ENCODE results near the gene TRIM49D2.
"Not testable (repeated sequence)": the region's sequence is repeated elsewhere in the genome, so short reads cannot be mapped to it uniquely, and the experiment has no call there.

The TRIM49D2 gene

GRCh38 chr11:89923764-89924163 lies at the start of gene TRIM49D2:
TRIM49D2 (plus strand) TSS chr11:89924064; CDS start chr11:89926762, 2,698 bp downstream.
- DNase-seq (ENCODE audit: low read depth in 1 of 2, low spot score in 1 of 2): not testable (repeated sequence)

DNA sequence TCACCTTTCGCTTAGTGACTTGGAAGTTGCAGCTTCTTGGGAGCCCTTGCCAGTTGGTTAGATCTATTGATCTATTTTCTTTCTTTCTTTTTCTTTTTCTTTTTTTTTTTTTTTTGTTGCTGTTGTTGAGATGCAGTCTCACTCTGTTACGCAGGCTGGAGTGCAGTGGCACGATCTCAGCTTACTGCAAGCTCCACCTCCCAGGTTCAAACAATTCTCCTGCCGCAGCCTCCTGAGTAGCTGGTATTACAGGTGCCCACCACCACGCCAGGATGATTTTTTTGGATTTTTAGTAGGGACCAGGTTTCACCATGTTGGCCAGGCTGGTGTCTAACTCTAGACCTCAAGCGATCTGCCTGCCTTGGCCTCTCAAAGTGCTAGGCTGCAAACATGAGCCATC lies 46.4 kb upstream of the TRIM49D2 start:
- not testable (repeated sequence) for DNase-seq (ENCODE audit: low read depth in 1 of 2, low spot score in 1 of 2)

DNA sequence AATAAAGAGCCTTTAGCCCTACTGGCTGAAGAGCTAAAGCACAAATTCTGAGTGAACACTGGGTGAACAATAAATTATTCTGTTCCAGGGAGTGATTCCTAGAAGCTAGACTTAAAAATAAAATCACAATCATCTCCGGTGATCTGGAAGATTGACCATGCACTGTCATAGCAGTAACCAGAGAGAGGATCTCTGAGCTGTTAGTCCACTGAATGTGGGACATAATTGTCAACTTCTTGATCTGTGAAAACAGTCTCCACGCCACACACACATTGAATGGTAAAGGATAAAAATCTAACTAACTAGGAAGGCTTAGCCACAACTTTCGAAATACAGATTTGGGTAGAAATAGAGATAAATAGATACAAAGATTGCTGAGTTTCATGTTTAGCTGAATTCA lies 30.6 kb upstream of the TRIM49D2 start:
- not testable (repeated sequence) for DNase-seq (ENCODE audit: low read depth in 1 of 2, low spot score in 1 of 2)

DNA sequence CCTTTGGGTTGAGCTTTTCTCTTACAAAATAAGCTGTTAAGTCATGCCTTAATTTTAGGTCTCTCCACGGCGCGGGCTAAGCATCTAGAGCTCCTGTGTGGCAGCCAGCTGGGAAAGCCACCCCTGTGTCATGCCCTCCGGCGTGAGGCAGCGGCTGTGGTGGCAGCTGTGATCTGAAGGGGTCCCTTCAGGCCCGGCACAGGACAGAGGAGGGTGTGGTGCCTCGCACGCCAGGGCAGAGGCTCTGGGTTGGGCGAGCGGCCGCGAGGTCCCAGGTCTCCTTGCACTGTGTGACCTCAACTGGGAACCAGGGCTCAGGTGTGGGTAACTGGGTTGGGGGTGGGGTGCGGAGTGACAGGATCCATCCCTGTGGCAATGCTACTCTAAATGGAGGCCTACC lies 23.1 kb upstream of the TRIM49D2 start:
- DNase-seq (ENCODE audit: low read depth in 1 of 2, low spot score in 1 of 2): not testable (repeated sequence)

DNA sequence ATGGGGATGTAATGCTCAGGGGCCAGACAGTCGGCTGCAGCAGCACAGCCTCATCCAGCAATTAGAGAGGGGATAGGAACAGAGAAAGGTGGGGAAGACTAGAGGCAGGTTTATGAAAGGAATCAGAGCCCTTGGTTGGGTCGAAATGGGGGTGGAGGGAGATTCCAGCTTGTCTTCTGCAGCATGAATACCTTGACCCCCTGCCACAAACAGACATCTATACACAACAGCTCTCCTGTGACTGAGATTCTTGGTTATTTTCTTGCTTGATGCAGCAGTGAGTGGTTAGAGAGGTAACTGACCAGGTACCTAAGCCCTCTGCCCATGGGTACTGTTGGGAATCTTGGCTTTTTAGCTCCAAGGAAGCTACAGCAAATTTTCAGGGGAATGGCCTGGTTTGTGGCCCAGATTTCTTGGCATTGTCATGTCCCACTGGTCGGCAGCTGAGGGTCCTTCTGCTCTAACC lies 1.6 kb upstream of the TRIM49D2 start, which contains the start of gene TRIM49D1:
Gene TRIM49D1, minus strand, starts transcription at position 51 of the 466 bp plus-strand sequence. CDS start 4,535 bp downstream, outside the sequence.
- DNase-seq (ENCODE audit: low read depth in 1 of 2, low spot score in 1 of 2): no peak

DNA sequence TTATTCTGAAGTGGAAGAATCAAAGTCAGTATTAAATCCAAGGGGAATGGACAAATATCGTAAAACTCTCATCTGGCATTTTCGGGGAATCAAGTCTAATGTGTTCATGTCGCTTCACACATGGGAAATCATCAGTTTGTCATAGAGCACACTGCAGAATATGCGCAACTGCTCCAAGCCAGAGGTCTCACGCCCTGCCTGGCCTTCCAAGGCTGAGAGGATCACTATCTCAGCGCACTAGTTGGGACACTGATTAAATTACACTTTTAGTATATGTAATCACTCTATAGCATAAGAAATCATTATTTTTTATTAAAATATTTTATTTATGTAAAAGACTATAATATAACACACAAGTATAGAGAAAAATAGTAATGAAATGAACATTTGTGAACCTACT lies 37.0 kb downstream of the TRIM49D2 start:
- not testable (repeated sequence) for DNase-seq (ENCODE audit: low read depth in 1 of 2, low spot score in 1 of 2)

- DNase-seq (ENCODE audit: low read depth in 1 of 2, low spot score in 1 of 2): not testable (repeated sequence)
Observed at GRCh38 chr11:89965737-89966136, 41.9 kb downstream of the TRIM49D2 start, which contains the start of gene TRIM64. TRIM64 (plus strand) TSS chr11:89966037; CDS start chr11:89968504, 2,467 bp downstream.

Measured in activated CD4-positive, alpha-beta T cell treated with anti-CD3 and anti-CD28 coated beads, Interleukin-2, amount 50 U/mL, for 24 hours (primary cell).